Fibroblast of upper back skin (primary cell): ENCODE results near the gene SIDT2.

Source experiments
- DNase-seq: peaks from one replicate; pipeline ENCODE4 v3.0.0-alpha.2; 2013

SIDT2 gene

DNA sequence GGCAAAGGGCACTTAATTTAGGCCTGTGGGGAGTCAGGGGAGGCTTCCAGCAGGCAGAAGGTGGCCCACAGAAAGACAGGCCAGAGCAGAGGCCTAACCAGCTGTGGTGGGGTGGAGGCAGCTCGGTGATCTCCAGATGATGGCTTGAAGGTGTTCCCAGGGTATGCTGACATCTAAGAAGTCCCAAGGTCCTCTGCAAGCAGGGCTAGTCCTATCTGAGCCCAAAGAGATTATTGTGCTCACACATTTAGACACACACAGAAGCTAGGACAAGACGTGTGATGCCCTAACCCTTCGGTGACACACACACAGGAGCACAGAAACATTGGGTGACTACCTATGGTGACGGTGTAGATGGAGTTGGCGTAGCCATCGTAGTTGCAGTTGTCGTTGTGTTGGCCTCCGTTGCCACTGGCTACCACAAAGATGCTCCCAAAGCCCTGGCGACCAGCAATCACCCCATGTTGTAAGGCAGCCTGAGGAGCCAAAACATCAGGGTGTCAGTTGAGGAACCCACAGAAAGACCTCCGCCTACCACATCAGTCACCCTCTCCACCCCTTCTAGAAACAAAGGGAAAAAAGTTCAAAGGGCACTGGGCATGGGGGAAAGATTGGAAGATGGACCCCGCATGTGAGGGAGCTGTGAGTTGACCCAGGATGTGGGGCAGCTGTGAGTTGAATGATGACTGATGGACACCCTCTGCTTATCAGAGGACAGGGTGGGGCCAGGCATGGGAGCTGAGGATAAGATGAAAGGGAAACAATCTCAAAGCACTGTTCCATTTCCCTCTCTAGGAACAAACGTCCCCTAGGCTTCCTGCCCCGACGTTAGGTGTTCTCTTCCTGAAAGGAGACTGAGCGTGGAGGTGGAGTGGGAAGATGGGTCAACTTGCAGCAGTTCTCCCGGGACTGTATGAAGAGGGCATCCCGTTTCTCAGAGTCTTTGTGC lies 45.5 kb downstream of the SIDT2 start:
- no peak for DNase-seq

DNA sequence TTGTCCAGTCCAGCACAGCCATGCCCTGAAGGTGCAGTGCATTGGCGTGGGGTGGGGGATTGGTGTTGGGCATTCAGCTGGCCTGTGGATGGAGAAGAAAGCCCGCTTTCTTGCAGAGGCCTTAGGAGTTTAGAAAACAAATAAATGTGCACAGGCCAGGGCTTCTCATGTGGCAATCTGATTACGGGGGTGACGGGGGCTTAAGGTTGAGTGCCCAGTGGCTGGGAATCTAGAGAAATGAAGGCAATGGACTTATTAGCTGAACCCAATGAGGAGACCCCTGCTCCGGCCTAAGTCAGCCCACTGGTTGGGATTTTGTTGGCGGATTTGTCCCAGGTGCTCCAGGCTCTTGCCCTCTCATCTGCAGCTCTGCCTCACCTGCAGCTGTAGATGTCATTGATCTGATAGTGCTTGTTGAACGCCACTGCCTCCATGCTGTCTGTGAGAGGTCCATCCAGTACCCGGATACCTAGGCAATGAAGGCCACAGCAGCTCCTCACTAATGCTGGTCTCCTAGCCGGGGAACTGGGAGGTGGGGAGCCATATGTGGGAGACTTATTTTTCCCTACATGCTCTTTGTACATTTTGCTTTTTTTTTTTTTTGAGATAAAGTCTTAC lies 47.1 kb downstream of the SIDT2 start:
- no peak for DNase-seq

DNA sequence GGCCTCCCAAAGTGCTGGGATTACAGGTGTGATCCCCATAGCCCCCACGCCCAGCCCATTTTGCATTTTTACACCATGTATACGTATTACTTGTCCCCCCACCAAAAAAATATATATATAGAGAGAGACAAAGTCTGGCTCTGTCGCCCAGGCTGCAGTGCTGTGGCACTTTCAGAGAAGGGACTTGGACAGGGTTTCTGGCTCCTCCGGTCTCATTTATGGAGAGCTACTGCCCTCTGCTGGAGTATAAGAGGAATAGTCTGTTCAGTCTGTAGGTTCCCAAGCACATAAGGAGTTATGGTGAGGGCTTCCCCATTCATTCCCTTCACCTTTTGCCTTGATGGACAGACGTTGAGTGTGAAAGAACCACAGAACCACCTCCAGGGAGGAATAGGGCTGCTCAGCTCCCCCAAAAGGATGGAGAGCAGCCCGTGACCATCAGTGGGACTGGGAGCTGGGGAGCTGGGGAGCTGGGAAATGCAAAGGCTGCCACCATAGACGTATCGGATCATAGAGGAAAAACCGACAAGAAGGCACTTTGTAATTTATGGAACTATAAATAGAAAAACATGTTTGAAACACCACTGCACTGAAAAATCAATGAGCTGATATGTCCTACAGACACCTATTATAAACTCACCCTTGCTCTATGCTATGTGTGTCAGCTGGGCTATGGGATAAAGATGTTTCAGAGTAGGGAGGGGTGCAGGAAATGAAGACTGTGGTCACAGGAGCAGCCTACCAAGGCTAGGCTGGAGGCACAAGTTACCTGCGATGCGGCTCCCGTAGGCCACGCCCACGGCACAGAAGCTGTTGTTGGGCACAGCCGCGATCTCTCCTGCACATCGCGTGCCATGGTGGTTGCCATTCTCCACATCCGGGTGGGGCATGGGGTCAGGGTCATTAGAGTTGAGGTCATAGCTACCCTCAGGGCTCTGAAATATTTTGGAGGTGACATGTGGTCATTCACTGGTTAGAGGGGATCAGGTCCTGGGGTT lies 48.1 kb downstream of the SIDT2 start:
- DNase-seq = peak; percentile 75

DNA sequence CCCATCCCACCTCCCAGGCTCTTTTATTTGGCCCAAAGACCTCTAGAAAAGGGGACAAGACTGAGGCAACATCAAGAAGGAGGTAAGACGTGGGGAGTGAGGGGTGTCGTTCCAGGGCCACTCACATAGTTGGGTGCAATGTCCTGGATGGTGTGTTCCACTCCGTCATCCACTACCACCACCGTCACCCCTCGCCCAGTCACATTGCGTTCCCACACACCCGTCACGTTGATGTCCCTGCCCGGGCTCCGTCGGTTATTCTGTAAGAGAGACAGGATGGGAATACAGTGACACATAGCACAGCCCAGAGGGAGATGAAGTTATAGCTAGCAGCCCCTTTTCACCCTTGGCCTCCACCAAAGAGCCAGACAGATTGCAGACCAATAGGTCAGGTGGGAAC lies 49.5 kb downstream of the SIDT2 start:
- no peak for DNase-seq

DNA sequence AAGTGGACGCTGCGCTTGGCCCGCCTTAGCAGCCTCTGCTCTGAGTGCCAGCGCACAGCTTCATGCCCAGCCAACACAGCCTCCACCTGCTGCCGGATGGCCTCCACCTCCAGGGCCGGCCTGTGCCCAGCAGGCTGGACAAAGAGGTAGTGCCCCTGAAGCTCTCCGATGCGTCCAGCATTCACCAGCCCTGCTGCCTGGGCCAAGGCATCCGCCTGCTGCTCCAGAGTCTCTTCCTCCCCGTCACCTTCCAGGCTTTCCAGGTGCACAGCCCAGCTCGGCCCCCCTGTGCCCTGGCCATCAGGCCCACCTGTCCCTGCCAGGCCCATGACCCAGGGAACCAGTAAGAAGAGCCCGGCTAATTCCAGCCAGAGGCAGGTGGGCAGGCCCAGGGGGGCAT lies 50.9 kb downstream of the SIDT2 start:
- no peak for DNase-seq

DNA sequence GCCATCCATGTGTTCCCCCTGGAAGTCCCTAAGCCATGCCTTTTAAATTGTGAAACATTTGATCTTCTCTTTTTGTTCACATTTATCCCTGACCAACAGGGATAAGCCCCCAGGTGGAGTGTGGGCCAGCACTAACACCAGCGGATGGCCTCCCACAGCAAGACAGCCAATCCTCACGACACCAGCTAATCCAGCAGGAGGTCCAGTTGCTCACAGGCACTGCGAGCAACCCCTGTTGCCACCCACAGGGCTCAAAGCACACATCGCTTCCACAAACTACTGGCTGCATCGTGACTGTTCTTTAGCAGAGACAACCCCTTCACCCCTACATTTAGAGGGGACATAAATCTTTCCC lies 51.4 kb downstream of the SIDT2 start:
- DNase-seq = no peak

DNA sequence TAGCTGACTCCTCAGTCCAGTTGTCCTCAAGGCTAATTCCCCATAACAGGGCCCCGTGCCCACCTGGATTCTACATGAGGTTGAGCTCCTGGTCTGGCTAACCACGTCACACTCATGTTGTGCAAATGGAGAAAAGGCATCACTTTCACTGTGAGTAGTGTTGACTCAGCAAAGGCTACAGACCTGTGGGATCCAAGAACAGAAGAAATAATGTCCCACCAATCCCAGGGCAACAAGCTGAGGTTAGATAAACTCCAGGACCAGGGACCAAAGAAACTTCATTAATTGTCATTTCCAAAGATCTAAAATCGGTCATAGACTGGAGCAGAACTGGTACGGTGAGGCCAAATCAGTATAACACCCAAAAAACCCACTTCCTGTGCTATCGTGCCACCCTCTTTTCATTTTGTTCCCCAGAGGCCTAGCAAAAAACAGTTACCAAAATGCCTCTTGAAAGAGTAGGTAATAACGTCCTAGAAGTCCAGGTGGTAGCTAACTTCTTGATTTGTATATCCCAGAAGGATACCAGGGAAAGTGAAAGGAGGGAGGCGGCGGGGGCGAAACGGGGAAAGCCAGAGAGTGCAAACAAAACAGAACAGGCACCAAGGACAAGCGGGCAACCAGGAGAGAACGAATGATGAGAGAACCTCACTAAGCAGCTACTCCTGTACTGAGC lies 51.9 kb downstream of the SIDT2 start:
- DNase-seq = no peak

DNA sequence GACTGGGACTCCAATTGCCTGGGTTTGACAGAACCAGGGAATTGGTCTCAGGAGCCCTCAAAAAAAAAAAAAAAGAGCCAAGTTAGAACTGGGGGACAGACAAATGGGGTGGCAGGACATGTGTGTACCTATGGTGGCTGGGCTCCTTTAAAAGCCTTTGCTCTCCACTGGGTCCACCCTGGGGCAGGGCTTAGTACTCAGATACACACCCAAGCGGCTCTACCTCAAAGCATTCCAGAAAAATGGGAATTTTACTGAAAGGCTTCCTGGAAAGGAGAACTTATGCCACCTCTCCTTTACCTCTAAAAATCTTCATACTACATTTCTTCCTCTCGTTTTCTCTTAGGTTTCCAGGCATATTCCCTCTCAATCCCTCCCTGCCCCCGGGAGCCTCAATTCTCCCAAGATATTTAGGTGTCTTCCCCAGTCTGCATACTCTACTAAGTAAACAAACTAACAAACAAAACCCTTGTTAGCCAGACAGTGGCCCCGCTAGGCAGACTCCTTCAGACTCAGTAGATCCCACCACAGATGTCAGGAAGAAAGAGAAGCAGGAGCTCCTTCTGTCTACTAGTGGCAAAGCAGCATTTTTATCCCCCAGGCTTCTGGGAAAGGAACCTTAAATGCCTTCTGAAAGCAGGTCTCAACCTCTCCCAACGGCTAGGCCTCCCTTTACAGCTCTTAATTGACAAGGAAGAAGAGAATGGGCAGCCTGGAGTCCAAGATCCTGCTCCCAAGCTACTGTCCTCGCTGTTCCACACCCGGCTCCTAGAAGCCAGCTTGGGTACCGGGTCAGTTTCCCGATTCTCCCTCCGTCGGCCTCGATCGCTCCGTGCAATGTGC lies 52.7 kb downstream of the SIDT2 start:
- DNase-seq = no peak

DNA sequence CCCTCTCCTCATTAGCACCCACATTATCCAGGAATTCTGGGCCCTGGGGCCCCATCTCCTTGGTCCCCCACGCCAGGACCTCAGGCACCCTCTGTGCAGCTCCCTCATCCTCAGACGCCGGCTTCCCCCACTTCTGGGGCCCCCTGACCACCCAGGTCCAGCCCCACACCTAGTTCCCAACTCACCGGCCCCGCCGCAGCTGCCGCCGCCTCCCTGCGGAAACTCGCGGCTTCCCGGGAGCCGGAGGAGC lies 53.2 kb downstream of the SIDT2 start, which contains the start of gene PCSK7:
Gene PCSK7 (minus strand): TSS at position 232 of the 250 bp plus-strand sequence. CDS start 2,229 bp downstream, outside the sequence.
- DNase-seq = no peak

DNA sequence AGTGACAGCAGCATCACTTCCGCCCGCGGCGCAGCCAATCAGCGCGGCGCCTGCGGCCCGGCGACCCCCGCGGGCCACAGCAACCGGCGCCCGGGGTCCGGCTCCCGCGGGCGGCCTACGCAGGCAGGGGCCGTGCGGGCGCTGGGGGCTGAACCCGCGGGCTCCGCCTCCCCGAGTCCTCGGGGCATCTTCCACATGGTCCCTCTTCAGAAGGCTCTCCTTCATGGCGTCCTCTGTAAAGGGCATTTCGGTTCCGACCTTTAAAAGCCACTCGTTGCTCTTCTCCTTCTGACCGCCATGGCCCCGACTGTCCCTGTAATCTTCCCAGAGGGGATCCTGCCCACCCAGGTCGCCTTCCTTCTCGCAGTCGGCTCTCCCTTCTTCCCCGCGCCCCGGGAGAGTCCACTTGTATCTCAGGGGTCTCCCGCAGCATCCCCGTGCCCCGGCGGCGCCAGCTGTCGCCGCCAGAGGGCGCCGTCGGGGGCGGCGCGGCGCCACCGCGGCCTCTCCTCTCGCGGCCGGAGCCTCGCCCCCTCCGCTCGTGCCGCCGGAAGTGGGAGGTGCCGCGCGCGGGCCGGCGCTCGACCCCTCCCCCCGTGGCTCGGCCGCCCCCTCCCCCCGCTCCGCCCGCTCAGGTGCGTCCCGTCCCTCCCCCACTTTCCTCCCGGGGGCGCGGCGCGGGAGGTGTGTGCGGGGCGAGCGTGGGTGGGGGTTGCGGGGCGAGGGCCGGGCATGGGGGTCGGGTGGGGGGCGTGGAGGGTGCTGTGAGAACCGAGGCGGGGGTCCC lies 53.7 kb downstream of the SIDT2 start, which contains the start of gene RNF214:
Gene RNF214 (plus strand): TSS at position 580 of the 787 bp plus-strand sequence. CDS start 1,602 bp downstream, outside the sequence.
- DNase-seq = peak; percentile 73

DNA sequence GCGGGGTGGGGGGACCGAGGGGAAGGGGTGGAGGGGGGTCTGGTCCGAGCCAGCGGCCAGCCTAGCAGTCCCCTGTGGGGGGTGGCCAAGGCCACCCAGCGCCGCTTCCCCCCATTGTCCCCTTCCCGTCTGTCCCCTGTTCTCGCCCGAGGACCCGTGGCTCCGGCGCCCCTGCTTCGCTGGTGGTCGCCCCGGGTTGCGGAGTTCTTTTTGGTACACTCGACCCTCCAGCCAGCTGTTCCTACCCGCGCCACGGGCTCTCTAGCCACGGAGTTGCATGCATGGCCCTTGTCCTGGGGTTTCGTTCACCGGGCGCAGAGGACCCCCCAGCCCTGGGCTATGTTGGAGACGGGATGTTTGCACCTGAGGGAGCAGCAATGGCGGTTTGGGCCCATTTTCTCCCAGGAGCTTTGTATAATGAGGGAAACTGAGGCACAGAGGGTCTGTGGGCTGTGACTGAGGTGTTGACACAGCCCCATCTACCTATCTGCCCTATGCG lies 54.4 kb downstream of the SIDT2 start:
- DNase-seq = no peak

DNA sequence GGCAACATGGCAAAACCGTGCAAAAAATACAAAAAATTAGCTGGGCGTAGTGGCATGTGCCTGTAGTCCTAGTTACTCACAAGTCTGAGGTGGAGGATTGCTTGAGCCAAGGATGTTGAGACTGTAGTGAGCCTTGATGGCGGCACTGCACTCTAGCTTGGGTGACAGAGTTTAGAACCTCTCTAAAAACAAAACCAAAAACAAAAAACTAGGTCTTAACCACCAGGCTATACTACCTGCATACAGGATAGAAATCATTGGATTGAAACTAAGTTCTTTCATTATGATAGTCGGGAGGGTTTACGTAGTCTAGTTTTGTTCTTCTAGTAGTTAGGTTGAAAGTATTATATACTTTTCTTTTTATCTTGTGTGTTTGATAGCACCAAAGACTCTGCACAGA lies 59.7 kb downstream of the SIDT2 start:
- DNase-seq = no peak

DNA sequence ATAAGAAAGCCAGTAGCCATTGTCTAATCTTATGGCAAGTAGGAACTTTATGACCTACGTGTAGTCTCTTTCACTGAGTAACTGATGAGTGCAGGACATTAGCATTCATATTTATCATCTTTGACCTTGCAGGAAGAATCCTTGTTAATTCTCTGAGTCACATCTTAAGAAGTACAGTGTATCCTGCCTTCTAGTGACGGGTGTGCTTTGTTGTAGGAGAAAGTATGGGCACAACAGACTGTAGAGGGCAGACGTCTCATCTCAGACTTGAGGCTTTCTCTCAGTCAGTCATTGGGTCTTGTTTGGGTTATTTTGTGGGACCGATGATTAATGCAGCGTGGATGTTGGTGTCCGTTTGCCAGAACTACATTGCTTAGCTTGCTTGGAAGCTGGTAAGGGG lies 60.8 kb downstream of the SIDT2 start:
- peak; percentile 92 for DNase-seq
